LNCaP clone FGC (cell line): Measurements from ENCODE around the gene ZFP1.

Experiments
- DNase-seq: peaks from one replicate; pipeline ENCODE4 v3.0.0-alpha.2; 2011; ENCODE audit warnings: low read depth
- H3K4me3 ChIP-seq: 2 replicates; pipeline ENCODE4 v1.5.1; 2011; ENCODE audit warnings: mild to moderate bottlenecking, low read depth, low read length, control low read depth
- CTCF ChIP-seq: IDR thresholded peaks from 2 replicates; pipeline ENCODE4 v1.5.1; 2012; ENCODE audit warnings: mild to moderate bottlenecking; ENCODE audit not compliant: control insufficient read depth, insufficient read depth; ENCODE audit errors: extremely low read depth

ZFP1 gene

GRCh38 chr16:75138636-75139035 lies 9.7 kb upstream of the ZFP1 start:
- TF ChIP-seq CTCF, result no peak
- no peak for DNase-seq
- no peak overlapping the region for H3K4me3 ChIP-seq

GRCh38 chr16:75139498-75139897 lies 8.8 kb upstream of the ZFP1 start:
- no peak overlapping the region for H3K4me3 ChIP-seq
- DNase-seq, result no peak
- no peak for TF ChIP-seq CTCF

GRCh38 chr16:75143941-75144340 lies 4.4 kb upstream of the ZFP1 start:
- no peak for TF ChIP-seq CTCF
- no peak for DNase-seq

GRCh38 chr16:75147968-75148310 lies 385 bp upstream of the ZFP1 start:
- no peak for DNase-seq
- no peak for TF ChIP-seq CTCF
- H3K4me3 ChIP-seq, result peak overlapping the region; percentile 86

More at GRCh38 chr16:75143941-75144340, 4.4 kb upstream of the ZFP1 start:
- H3K4me3 ChIP-seq, result no peak overlapping the region

GRCh38 chr16:75151798-75152197 lies 3.5 kb downstream of the ZFP1 start:
- DNase-seq, result no peak
- no peak for TF ChIP-seq CTCF
- H3K4me3 ChIP-seq, result no peak overlapping the region

GRCh38 chr16:75152635-75153034 lies 4.3 kb downstream of the ZFP1 start:
- DNase-seq, result no peak
- H3K4me3 ChIP-seq, result no peak overlapping the region

More at GRCh38 chr16:75152635-75153034, 4.3 kb downstream of the ZFP1 start:
- no peak for TF ChIP-seq CTCF
